Fibroblast of pulmonary artery (primary cell): ENCODE data around the gene ZDHHC14.
A peak's percentile ranks its signal among the peaks of the same experiment; 100 is the strongest.
"Not testable (repeated sequence)": the region's sequence is repeated elsewhere in the genome, so short reads cannot be mapped to it uniquely, and the experiment has no call there.

Experiments
- DNase-seq: peaks from one replicate; pipeline ENCODE4 v3.0.0-alpha.2; 2010; ENCODE audit warnings: low read depth
- H3K4me3 ChIP-seq: replicated peaks from 2 replicates; pipeline ENCODE4 v1.5.1; 2011; ENCODE audit warnings: low read depth, mild to moderate bottlenecking, control low read depth, low read length, moderate library complexity
- TF ChIP-seq, protein P1 (sequence below): IDR thresholded peaks from 2 replicates; pipeline ENCODE4 v1.5.1; 2011; ENCODE audit warnings: mild to moderate bottlenecking, control low read depth, low read length, inconsistent platforms; ENCODE audit errors: missing control alignments

The ZDHHC14 gene

DNA sequence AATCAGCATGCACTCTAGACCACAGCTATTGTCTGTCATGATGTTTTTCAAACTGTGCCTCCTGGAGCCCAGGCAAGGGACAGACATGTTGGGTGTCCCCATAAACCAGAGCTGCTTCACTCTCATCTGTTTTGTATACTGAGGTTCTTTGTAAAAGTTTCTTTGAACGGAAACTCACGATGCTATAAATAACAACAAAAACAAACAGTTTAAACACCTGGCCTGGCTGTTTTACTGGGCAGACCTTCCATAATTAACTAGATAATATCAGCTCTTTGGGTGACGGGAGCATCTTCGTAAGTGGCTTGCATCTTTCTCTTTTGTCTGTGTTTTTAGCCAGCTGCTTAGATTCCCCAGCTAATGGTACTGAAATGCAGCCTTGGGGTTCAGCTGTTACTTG lies 190.3 kb downstream of the ZDHHC14 start:
- DNase-seq, result no peak
- TF ChIP-seq, protein P1, sequence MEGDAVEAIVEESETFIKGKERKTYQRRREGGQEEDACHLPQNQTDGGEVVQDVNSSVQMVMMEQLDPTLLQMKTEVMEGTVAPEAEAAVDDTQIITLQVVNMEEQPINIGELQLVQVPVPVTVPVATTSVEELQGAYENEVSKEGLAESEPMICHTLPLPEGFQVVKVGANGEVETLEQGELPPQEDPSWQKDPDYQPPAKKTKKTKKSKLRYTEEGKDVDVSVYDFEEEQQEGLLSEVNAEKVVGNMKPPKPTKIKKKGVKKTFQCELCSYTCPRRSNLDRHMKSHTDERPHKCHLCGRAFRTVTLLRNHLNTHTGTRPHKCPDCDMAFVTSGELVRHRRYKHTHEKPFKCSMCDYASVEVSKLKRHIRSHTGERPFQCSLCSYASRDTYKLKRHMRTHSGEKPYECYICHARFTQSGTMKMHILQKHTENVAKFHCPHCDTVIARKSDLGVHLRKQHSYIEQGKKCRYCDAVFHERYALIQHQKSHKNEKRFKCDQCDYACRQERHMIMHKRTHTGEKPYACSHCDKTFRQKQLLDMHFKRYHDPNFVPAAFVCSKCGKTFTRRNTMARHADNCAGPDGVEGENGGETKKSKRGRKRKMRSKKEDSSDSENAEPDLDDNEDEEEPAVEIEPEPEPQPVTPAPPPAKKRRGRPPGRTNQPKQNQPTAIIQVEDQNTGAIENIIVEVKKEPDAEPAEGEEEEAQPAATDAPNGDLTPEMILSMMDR, result no peak
- H3K4me3 ChIP-seq, result no peak overlapping the region

DNA sequence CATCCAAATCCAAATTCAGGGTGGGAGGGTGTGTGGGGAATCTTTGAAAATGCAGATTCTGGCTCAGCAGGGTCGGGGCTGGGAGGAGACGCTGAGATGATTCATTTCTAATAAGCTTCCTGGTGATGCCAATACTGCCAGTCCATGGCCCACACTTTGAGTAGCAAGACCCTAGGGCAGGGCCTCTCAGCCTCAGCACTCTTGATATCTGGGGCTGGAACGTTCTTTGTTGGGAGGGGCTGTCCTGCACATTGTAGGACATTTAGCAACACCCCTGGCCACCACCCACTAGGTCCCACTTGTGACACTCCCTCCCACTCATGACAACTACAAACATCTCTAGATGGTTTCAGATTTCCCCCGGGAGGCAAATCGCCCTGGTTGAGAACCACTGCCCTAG lies 191.0 kb downstream of the ZDHHC14 start:
- no peak overlapping the region for H3K4me3 ChIP-seq
- TF ChIP-seq, protein P1, result no peak
- DNase-seq, result no peak

DNA sequence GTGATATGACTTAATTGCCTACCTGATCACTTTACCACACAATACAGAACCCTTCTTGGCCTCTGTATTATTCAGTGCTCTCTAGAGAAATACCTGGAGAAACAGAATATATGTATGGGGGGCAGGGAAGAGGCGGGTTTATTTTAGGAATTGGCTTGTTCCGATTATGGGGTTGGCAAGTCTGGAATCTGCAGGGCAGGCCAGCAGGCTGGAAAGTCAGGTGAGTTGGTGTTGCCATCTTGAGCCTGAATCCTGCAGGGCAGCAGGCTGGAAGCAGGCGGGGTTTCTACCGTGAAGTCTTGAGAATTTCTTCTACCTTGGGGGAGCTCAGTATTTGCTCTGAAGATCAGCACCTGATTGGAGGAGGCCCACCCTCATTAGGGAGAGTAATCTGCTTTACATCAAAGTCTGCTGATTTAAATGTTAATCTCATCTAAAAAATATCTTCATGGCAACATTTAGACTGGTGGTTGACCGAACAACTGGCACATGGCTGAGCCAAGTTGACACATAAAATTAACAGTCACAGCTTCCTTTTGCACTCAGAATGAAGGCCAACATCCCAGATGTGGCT lies 193.9 kb downstream of the ZDHHC14 start:
- H3K4me3 ChIP-seq, result no peak overlapping the region
- TF ChIP-seq, protein P1, result no peak
- no peak for DNase-seq

DNA sequence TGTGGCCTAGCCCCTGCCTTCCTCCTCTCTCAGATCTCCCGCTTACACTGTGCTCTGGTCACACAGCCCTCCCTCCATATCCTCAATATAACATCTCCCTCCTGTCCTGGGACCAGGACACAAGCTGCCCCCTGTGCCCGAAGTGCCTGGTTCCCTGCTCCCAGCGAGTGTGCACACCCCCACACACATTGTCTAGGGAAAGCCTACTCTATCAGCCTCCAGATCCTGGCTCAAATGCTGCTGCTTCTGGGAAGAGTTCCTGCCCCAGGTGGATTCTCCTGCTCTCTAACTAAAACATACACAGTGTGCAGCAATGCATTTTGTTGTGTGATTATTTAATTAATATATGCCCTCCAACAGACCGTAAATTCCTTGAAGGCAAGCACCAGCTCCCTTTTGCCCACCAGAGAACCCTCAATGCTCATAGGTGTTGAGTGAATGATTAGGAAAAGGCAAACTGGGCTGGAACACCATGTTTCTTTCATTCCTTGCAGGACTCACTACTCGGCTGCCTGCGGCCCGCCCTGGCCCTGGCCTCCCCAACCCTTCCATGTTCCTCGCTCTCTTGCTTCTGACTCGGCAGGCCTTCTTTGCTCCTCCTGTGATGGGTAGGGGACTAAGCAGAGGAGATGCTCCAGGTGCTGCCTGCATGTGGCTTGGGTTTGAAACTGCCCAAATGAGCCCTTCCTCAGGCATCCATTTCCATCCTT lies 194.6 kb downstream of the ZDHHC14 start:
- no peak overlapping the region for H3K4me3 ChIP-seq
- TF ChIP-seq, protein P1, result no peak
- no peak for DNase-seq

DNA sequence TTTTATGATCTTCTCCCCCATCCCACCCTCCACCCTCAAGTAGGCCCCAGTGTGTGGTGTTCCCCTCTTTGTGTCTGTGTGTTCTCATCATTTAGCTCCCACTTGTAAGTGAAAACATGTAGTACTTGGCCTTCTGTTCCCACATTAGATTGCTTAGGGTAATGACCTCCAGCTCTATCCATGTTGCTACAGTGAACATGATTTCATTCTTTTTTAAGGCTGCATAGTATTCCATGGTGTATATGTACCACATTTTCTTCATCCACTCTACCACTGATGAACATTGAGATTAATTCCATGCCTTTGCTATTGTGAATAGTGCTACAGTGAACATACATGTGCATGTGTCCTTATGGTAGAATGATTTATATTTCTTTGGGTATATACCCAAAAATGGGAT lies 196.0 kb downstream of the ZDHHC14 start:
- DNase-seq, H3K4me3 ChIP-seq: not testable (repeated sequence)

DNA sequence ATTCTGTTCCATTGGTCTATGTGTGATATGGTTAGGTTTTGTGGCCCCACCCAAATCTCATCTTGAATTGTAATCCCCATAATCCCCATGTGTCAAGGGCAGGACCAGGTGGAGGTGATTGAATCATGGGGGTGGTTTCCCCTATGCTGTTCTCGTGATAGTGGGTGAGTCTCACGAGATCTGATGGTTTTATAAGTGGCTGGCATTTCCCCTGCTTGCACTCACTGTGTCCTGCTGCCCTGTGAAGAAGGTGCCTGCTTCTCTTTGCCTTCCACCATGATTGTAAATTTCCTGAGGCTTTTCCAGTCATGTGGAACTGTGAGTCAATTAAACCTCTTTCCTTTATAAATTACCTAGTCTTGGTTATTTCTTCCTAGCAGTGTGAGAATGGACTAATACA lies 197.5 kb downstream of the ZDHHC14 start:
- DNase-seq, result not testable (repeated sequence)

DNA sequence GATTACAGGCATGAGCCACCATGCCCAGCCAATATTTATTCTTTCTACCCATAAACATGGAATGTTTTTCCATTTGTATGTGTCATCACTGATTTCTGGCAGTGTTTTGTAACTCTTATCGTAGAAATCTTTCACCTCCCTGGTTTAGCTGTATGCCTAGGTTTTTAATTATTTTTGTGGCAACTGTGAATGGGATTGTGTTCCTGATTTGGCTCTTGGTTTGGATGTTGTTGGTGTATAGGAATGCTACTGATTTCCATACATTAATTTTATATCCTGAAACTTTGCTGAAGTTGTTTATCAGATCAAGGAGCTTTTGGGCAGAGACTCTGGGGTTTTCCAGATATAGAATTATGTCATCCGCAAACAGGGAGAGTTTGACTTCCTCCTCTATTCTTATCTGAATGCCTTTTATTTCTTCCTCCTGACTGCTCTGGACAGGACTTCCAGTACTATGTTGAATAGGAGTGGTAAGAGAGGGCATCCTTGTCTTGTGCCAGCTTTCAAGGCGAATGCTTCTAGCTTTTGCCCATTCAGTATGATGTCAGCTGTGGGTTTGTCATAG lies 198.6 kb downstream of the ZDHHC14 start:
- no peak overlapping the region for H3K4me3 ChIP-seq
- TF ChIP-seq, protein P1, result no peak
- peak; percentile 7 for DNase-seq

More for the DNA sequence above, 197.5 kb downstream of the ZDHHC14 start:
- H3K4me3 ChIP-seq, result not testable (repeated sequence)

DNA sequence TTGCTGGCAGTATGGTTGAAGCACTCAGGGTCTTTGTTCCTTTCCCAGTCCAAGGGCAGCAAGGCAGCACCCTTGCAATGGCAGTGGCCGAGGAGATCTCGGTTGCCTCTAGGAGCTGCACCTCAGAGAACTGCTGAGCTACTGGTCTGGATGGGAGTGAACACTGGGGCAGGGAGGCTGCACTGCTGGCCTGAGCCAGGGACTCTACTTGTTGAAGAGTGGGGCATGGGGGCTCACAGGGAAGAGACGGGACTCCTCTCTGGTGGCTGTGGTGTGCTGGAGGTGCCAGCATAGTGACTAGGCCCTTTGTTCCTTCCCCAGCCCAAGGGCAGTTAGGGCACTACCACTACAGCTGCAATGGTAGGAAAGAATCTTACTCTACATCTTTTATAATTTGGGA lies 203.0 kb downstream of the ZDHHC14 start:
- DNase-seq, result no peak
- no peak overlapping the region for H3K4me3 ChIP-seq
- TF ChIP-seq, protein P1, result no peak
